Bronchial epithelial cell (primary cell): ENCODE measurements around the gene C6orf52. TPM values are rescaled to one million over a fixed set of nuclear protein-coding genes. Genes with fewer than 3 reads are reported as not detected.

Source experiments
- DNase-seq: peaks from one replicate; pipeline ENCODE4 v3.0.0-alpha.2; 2010; ENCODE audit warnings: low read depth
- FAIRE-seq: peaks from 2 replicates; lab custom pipeline; 2011; peaks lifted over from hg19 to GRCh38; lab: Jason Lieb, UNC
- H3K27me3 ChIP-seq: 2 replicates; pipeline ENCODE4 v1.5.1; 2011; ENCODE audit warnings: low read length; ENCODE audit not compliant: control insufficient read depth, insufficient read depth
- H3K36me3 ChIP-seq: 2 replicates; pipeline ENCODE4 v1.5.1; 2011; ENCODE audit warnings: low read length; ENCODE audit not compliant: control insufficient read depth, insufficient read depth
- H3K4me3 ChIP-seq: 2 replicates; pipeline ENCODE4 v1.5.1; 2011; ENCODE audit warnings: mild to moderate bottlenecking, low read depth, low read length, control low read depth
- total RNA-seq: library from RNA; depleted of rRNA; stranded (reverse); fragments of >200 nt; gene quantifications from 2 replicates; pipeline ENCODE4 v1.2.1, GENCODE V29; 2014
- TF ChIP-seq, protein P1 (sequence below): IDR thresholded peaks from 2 replicates; pipeline ENCODE4 v1.5.1; 2011; ENCODE audit warnings: mild to moderate bottlenecking, moderate library complexity, low read length, control low read depth, inconsistent platforms; ENCODE audit not compliant: insufficient read depth, severe bottlenecking

The C6orf52 gene
- total RNA-seq, 1 donor from 2014 or later: 2.1 TPM

DNA sequence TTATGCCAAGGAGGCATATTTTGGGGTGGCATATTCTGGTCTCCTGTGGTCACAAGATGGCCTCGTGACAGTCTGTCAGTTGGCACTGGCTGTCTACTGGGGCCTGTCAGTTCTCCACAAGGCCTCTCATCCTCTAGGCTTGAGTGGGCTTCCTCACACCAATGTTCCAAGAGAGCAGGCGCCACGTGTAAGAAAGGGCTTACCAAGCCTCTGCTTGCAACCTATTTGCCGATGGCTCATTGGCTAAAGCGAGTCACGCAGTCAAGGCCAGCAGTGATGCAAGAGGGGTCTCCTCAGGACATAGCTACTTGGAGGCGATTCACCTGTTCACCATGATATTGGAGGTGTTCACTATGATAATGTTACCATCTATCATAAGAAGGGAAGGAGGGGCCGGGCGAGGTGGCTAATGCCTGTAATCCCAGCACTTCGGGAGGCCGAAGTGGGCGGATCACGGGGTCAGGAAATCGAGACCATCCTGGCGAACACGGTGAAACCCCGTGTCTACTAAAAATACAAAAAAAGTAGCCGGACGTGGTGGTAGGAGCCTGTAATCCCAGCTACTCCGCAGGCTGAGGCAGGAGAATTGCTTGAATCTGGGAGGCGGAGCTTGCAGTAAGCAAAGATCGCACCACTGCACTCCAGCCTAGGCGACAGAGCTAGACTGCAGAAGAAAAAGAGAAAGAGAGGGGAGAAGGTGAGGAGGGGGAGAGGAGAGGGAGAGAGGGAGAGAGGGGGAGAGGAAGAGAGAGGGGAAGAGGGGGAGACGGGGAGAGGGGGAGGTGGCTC is 35.3 kb downstream of the C6orf52 start:
- Histone ChIP-seq H3K27me3 (no peaks in the 10 kb centered on the region), H3K36me3 (no peaks in the 10 kb centered on the region), H3K4me3 (no peak overlapping the region)
- TF ChIP-seq, protein P1, sequence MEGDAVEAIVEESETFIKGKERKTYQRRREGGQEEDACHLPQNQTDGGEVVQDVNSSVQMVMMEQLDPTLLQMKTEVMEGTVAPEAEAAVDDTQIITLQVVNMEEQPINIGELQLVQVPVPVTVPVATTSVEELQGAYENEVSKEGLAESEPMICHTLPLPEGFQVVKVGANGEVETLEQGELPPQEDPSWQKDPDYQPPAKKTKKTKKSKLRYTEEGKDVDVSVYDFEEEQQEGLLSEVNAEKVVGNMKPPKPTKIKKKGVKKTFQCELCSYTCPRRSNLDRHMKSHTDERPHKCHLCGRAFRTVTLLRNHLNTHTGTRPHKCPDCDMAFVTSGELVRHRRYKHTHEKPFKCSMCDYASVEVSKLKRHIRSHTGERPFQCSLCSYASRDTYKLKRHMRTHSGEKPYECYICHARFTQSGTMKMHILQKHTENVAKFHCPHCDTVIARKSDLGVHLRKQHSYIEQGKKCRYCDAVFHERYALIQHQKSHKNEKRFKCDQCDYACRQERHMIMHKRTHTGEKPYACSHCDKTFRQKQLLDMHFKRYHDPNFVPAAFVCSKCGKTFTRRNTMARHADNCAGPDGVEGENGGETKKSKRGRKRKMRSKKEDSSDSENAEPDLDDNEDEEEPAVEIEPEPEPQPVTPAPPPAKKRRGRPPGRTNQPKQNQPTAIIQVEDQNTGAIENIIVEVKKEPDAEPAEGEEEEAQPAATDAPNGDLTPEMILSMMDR: no peak
- FAIRE-seq (no peak), DNase-seq (no peak)

DNA sequence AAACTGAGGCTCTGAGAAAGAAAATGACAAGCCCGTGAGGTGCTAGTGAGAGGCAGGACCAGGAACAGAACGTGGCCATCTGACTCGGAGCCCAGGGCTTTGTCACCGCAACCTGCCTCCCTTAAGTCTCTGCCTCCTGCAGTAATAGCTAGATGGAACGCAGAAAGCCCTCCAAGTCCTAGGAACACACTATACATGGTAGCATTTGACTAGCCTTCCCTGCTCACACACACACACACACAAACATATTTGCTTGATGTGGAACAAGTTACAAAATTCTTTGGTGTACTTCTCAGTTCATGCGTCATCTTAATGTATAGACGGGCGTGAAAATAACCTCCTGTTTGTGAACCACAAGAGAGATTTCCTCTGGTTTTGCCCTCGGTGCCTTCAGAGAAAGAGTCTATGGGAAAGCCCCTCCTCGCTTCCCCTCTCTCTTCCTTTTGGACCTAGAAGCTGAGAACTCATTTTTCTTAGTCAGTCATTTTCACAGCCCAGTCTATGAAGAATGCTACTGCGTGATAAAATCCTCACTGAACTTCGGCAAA is 38.8 kb downstream of the C6orf52 start:
- DNase-seq (no peak), FAIRE-seq (peak; percentile 43)
- no peaks in the 10 kb centered on the region for H3K27me3 ChIP-seq
- no peaks in the 10 kb centered on the region for H3K36me3 ChIP-seq
- TF ChIP-seq, protein P1: no peak
- no peak overlapping the region for H3K4me3 ChIP-seq

DNA sequence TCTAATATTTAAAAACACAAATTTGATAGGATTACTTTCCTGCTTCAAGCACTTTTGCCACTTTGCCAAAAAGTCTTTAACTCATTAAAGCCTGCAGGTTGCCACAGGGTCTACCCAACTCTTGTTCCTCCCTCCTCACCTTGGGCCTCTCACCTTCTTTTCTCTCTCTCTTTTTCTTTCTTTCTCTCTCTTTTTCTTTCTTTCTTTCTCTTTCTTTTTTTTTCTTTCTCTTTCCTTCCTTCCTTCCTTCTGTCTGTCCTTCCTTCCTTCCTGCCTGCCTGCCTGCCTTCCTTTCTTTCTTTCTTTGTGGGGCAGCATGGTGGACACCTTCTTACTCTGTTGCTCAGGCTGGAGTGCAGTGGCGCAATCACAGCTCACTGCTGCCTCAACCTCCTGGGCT is 50.2 kb downstream of the C6orf52 start:
- no peak for FAIRE-seq
- Histone ChIP-seq H3K36me3 (no peaks in the 10 kb centered on the region), H3K4me3 (no peak overlapping the region), H3K27me3 (no peaks in the 10 kb centered on the region)
- TF ChIP-seq, protein P1: no peak
- no peak for DNase-seq

DNA sequence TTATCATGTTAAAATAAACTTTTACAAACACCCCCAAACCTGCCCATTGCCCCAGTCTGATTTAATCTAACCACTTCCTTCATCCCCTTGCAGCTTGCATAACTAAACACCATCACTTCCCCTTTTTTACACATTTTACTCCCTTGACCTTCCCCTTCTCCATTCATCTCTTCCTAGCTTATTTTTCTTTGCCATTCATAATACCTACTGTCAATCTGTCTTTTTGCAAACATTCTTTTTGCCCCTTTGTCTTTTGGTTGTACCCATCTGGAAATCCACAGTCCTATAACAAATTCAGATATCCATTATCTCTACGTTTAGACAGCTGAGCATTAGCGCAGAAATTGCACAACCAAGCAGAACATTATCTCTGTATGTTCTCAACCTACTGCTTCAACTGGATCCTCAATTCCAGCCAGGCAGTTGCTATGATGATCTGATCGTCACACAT is 51.2 kb downstream of the C6orf52 start:
- FAIRE-seq (no peak), DNase-seq (no peak)
- no peak overlapping the region for H3K4me3 ChIP-seq
- no peaks in the 10 kb centered on the region for H3K36me3 ChIP-seq
- TF ChIP-seq, protein P1: no peak
- H3K27me3 ChIP-seq: no peaks in the 10 kb centered on the region

DNA sequence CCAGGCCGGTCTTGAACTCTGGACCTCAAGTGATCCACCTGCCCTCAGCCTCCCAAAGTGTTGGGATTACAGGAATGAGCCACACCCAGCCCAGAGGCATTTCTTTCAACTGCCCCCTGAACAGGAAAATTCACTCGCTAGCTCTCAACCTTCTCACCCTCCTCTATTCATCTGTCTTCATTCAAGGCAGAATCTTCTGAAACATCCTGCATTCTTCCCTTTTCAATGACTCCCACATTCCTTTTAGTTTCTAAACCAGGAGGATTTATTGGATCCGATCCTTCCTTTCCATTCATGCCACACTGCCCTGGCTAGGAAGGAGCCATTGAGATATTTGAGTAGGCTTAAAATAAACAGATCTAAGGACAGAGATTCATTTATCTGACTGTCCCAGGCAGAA is 52.9 kb downstream of the C6orf52 start:
- no peak for FAIRE-seq
- no peak for DNase-seq

More for the DNA sequence above, 52.9 kb downstream of the C6orf52 start:
- Histone ChIP-seq H3K27me3 (no peaks in the 10 kb centered on the region), H3K4me3 (no peak overlapping the region), H3K36me3 (no peaks in the 10 kb centered on the region)
- TF ChIP-seq, protein P1: no peak
